GM21526 (cell line): Measurements from ENCODE around the gene RPS14.
"Not testable (repeated sequence)": the region's sequence is repeated elsewhere in the genome, so short reads cannot be mapped to it uniquely, and the experiment has no call there.

Experiments used
- ATAC-seq: cut with Tn5 transposase; IDR thresholded peaks from one replicate; pipeline ENCODE4 v1.9.1; 2021; ENCODE audit warnings: moderate library complexity; ENCODE audit not compliant: unreplicated experiment, low FRiP score

Gene RPS14

DNA sequence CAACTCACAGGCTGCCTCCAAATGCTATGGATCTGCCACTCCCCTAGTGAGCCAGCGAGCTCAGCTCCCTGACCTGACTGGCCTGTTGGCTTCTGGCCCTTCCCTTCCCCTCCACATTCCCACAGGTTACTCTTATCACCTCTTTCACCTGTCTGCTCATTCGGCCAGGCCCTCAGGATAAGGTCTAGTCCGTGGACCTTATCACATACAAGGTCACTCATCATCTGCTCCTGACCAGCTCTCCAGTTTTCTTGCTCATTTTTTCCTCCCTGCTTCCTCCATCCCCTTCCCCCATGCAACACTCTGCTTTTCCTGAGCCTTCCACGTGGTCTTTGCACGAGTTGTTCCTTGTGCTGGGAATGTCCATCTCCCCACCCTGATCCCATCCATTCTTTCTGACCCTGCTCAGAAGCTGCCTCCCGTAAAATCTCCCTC lies 32.5 kb upstream of the RPS14 start:
- no peak for ATAC-seq

DNA sequence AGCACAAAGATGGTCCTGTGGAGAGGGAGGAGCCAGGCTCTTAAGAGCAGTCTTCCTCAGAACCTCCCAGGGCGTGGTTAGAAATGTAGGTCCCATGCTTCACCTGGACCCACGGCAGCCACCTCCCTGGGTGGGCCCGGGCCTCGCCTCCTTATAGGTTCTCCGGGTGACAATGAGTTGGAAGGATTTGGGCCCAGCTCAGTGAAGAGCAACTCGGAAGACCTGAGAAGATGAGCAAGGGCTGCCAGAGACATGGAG lies 32.1 kb upstream of the RPS14 start:
- ATAC-seq, result no peak

DNA sequence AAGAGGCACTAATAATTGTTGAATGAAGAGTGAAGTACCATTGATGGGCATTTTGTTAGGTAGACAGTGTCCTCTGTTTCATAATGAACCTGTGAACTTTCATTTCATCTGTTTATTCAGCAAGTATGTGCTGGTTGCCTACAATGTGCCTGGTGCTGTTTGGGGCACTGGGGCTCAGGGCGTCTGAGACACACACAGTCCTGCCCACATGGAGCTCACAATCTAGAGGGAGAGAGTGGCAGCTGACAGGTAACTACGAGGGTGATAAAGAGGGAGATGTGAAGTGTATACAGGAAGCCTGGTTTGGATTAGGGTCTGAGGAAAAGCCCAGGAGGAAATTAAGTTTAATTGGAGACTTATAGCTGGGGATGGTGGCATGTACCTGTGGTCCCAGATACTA lies 29.9 kb upstream of the RPS14 start:
- ATAC-seq, result no peak

DNA sequence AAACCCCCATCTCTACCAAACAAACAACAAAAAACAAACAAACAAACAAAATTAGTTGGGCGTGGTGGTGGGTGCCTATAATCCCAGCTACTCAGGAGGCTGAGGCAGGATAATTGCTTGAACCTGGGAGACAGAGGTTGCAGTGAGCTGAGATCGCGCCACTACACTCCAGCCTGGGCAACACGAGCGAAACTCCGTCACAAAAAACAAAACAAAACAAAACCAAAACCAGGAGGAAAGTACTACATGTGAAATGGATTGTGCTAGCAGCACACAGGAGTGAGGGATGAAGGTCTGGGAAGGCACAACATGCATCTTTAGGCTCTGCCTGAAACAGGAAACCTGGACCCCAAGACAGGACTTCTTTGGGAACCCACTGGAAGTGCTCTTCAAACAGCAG lies 27.0 kb upstream of the RPS14 start:
- not testable (repeated sequence) for ATAC-seq

DNA sequence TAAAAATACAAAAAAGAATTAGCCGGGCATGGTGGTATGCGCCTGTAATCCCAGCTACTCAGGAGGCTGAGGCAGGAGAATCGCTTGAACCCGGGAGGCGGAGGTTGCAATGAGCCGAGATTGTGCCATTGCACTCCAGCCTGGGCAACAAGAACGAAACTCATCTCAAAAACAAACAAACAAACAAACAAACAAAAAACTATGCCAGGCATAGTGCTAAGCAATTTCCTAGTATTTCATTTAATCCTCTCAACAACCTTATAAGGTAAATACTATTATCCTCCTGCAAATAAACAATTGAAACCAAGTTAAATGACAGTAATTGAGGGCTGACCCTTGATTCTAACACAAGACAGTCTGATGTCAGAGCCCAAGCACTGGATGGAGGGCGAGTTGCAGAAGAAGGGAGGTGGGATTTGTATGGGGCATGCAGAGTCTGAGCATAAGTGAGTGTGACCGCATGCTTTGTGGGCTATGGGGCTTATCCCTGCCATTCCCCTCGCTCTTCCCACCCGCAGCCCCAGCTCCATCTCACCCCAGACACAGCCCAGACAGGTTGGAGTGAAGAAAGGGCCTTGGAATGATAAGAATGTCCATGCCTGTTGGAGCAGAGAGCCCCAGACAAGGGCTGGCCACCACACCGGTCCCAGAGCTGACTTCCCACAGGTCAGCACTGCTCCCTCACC lies 24.3 kb upstream of the RPS14 start:
- no peak for ATAC-seq

DNA sequence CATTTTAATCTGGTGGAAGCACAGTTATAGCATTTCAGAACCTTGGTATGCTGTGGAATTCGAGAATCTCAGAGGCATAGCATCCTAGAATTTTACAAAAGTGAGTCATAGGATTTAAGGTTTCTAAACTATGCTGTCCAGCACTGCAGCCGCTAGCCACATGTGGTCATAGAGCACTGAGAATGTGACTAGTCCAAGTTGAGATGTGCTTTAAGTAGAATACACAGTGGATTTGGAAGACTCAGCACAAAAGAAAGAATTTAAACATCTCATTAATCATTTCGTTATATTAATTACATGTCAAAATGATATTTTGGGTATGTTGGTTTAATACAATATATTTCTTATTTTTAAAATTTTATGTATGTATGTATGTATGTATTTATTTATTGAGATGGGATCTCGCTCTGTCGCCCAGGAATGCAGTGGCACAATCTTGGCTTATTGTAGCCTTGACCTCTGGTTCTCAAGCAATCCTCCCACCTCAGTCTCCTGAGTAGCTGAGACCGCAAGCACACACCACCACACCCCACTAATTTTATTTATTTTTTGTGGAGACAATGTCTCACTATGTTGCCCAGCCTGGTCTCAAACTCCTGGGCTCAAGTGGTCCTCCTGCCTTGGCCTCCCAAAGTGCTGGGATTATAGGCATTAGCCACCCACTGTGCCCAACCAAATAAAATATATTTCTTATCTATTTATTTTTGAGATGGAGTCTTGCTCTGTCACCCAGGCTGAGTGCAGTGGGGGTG lies 20.4 kb upstream of the RPS14 start:
- no peak for ATAC-seq

DNA sequence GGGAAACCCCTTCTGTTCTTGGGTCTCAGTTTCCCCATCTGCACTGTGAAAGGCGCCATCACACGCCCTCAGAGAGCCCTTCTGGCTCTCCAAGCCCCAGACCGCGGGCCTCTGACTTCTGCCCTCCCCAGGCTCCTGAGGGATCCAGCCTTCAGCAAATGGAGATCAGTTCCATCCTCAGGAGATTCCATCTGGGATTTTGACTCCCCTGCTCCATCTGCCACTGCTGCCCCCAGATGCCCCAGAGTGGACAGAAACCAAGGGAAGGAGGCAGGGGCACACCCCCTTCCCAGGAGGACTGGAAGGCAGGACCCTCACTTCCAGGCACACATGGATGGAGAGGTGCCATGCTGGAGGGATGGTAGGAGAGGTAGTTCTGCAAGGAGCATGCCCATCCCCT lies 18.7 kb upstream of the RPS14 start:
- ATAC-seq, result no peak

DNA sequence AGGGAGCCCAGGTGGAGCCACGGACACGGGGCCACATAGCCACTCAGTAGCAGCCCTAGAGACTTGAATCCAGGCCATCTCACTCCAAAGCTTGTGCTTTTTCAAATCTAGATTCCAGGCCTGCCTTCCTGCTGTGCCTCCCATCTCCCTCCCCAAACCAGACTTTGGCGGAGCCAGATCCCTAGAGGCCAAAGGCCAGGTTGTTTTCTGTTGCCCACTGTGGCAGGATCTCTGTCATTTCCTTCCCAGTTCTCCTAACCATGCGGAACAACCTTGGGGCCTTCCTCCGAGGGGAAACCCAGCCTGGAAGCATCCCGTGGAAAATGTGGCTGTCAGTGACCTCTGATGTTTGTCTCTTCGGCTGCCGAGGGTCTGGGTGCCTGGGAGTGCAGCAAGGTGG lies 16.4 kb upstream of the RPS14 start:
- no peak for ATAC-seq

DNA sequence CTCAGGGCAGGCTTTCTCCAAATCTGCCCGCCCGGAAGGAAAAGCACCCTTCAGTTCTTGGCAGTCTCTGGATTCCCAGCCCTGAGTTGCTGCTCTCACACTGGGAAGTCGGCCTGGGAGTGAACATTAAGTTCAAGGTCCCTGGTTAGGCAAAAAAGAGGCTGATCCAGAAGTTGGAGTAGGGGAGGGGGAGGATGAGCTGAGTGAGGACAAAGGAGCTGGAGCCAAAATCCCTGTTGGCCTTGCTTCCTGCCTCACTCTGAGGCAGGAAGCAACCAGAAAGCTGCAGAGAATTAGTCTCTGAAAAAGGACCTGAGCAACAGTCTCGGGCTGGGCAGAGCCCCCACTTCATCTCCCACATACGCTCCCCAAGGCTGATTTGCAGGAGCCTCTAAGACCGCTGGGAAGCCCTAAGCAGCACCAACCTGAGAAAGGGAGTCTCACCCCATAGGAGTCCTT lies 15.0 kb upstream of the RPS14 start:
- no peak for ATAC-seq

DNA sequence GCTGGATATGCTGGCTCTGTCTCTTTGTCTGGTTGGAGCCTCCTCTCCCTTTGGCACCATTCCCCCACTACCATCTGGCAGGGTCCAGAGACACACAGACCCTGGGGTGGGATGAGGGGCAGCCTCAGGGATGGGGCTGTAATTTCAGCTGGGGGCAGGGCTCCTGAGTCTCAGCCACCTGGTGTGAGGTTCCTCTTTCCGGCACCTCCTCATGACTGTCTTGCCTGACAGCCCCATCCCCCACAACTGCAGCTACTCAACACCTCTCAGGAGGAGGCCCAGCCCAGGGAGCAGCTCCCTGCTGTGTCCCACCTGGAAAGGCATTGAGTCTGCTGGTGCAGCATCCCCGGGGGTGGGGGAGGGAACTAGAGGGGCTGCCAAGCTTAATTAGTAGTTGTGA lies 11.7 kb upstream of the RPS14 start:
- ATAC-seq, result peak; percentile 78

DNA sequence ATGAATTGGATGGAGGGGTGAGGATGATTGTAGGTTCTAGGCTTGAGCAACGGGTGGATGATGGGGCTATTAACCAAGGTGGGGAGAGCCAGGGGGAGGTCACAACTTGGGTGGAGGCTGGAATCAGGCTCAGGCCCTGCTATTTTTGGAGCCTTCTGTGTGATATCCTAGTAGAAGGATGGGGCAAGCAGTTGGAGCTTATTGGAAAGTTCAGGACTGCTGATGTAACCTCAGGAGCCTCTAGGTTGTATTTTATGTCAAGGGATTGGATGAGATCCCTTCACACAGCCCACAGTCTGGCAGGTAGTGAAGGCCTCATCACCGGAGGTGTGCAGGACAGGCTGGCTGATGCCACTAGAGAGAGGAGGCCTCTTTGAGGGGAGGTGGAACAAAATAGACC lies 11.2 kb upstream of the RPS14 start:
- peak; percentile 6 for ATAC-seq

DNA sequence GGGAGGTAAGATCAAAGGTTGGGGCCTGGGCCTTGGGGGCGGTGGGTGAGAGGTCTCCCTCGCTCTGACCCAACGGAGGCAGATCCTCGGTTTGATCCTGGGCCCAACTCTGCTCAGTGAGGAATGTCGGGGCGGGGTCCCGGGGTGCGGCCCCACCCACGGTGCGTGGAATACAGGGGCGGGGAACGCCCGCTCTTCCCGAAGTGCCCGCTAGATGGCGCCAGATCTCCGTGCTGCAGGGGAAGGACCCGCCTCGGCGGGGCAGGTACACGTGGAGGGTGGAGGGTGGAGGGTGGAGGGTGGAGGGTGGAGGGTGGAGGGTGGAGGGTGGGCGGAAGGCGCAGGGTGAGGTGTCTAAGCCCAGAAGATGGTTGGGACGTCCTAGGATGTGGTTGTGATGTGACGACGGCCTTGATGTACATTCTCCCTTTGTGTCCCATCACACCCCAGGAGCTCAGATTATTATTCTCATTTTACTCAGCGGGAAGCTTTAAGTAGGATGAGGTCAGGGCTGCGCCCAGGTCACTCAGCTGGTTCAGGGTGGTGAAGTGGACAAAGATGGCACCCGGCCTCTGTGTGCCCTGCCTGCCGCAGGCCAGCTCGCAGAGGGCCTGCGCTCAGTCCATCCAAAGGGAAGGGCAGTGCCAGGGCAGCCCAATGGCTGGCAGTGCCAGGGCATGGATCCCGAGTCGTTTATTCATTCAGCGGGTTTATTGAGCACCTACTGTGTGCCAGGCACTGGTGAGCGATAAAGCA lies 9.4 kb upstream of the RPS14 start:
- peak; percentile 64 for ATAC-seq

DNA sequence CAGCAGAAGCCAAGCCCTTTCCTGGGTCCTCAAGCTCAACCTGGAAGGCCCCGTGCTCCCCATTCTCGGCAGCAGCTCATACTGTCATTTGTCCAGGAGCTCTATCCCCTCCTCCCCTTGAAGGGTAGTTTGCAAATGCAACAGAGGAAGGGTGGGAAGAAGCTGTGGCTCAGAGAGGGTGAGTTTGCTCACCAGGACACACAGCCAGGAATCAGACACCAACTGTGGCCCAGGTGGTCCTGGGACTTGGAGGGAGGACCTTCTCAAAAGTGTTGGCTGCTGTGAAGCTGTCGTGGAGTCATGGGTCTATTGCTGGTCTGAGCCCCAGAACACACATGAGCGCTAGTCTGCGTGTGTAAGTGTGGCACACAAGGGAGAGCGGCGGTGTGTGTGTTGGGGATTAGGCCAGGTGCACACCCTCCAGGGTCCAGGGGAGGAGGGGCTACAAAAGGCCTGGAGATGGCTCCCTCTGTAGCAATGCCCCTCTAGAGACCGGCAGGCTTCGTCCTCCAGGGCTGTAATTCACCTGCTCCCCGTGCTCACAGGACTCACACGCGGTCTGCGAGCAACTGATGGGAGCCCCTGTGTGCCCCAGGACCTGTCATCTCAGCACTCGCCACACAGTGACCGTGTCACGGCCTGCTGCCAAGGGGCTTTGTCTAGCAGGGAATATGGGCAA lies 8.2 kb upstream of the RPS14 start:
- ATAC-seq, result no peak

DNA sequence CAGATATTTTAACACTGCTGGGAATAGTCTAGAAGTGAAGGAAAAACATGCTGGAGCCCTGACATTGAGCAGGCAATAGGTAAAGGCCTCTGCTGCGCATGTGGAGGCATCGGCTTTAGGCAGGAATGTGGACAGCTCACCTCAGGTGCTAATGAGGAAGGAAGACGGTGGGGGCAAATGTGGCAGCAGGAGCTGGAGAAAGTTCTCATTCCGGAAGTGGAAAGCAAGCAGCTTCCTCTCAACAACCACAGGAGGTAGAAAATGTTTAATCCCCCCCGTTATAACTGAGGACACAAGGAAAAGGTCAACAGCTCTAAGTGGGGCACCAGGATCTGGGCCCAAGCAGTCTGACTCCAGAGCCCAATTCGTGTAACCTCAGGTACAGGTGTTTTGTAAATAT lies 7.6 kb upstream of the RPS14 start:
- ATAC-seq, result no peak

DNA sequence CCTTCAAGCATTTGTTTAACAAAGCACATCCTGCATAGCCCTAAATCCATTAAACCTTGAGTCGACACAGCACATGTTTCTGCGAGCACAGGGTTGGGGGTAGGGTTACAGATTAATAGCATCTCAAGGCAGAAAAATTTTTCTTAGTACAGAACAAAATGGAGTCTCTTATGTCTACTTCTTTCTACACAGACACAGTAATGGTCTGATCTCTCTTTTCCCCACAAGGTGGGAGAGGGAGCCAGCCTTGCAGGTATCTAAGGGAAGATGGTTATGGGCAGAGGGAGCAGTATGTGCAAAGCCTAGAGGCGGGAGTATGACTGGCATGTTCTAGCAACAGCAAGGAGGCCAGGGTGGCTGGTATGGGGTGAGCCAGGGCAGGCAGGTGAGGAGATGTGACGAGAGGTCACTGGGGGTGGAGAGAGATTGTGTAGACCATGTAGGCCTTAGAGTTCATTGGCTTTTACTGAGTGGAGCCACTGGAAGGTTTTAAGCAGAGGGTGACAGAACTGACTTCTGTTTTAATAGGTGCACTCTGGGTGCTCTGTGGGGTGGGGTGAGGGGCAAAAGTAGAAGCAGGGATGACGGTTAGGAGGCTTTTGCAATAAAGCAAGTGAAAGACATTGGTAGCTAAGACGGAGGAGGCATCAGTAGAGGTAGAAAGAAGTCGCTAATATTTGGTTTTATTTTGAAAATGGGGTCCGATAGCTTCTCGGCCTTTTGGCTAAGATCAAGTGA lies 5.1 kb upstream of the RPS14 start:
- no peak for ATAC-seq

DNA sequence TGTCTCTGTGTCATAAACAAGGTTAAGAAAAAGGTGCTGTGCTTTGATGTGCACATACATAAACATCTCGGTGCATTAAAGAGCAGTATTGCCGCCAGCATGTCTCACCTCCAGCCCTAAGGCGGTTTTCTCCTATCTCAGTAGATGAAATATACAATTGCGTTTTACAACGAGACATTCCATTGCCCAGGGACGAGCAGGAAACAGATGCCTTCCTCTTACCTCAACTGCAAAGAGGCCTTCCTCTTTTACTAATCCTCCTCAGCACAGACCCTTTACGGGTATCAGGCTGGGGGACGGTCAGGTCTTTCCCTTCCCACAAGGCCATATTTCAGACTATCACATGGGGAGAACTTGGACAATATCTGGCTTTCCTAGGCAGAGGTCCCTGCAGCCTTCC lies 4.5 kb upstream of the RPS14 start:
- ATAC-seq, result not testable (repeated sequence)

DNA sequence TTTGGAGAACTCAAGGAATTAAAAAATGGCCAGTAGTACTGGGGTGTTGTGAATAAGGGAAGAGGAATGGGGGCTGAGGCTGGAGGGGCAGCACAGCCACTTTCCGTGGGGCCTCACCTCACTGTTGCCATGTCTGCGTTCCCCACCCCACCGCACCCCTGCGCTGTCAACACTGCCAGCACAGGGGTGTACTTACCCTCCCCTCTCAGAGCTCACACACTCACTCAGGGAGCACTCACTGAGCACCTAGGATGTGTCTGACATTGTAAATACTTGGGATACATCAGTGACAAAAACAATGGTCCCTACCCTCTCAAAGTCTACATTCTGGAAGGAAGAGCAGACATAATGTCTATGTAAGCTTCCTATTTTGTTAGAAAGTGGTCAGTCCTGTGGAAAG lies 3.4 kb upstream of the RPS14 start:
- ATAC-seq, result no peak

DNA sequence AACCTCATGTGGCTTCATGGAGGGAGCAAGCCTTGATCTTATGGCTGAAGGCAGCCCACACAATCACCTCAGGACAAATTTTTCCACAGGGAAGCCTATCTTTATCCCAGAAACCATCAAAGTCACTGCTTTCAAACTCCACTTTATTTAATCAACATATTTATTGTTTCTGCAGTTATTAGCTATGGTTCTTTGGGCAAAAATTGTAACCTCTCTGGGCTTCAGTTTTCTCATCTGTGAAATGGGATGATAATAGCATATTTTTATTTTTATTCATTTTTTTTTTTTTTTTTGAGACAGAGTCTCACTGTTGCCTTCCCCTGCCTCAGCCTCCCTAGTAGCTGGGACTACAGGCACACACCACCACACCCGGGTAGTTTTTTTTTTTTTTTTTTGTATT lies 2.1 kb upstream of the RPS14 start:
- no peak for ATAC-seq

DNA sequence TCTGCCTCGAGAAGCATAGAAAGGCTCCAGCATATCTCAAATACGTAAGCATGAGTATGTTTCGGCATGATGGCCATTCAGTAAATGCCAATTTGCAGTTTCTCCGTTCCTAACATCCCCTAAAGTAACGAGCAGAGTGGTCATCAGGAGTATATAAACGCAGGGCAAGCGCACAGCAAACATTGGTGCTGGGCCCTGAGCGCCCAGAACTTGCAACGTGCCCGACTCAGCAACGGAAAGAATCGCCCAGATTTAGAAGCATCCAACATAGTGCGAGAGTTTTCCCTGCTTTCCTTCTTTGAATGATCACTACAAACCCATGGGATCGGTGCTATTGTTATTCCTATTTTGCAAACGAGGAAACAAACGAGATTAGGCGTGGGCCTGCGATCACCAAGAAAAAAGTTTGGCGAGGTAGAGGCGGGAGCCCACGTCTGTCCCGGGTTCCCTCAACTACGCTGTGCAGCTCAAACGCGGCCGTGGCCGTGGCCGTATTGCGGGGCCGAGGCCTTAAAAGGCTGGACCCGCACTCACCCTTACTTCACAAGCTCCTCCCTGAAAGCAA lies 505 bp downstream of the RPS14 start:
- peak; percentile 32 for ATAC-seq

DNA sequence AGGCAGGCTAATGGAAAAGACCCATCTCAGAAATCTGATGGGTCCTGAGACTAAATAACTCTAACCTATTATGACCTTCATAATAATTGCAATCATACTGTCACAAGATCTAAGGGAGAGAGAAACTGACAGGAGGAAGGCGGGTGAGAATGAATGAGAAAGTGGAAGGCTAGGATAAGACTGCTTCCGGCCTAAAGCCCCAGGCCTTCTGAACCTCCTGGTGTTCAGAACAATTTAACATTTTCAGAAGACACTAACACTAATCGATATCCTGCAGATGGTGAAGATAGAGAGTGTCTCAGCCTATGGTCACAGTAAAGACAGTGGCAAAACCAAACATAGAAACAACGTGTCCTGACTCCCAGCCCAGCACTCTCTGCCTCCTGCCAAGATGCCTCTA lies 1.2 kb downstream of the RPS14 start:
- no peak for ATAC-seq
